ENCODE data around the gene CRB1.

DNA sequence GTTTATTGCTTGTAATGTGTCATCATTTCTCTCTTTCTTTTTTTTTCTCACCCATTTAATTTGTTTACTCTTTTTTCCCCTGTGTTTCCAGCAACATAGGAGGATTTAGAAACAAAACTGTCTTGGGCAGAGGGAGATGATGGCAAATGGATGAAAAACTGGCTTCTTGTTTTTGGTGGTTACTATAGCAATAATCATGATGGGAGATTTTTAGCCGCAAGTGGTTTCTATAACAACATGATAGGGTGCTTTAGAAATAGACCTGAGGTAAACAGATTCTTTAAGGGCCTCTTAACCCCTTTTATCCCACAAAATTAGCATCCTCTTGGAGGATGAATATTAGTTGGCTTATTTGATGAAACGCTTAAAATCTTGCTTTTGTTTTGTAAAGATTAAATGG lies 51.6 kb downstream of the CRB1 start:
- TF ChIP-seq ZNF530 (tag by site-specific recombination; IDR thresholded peaks at IDR 0.05; ENCODE audit: low read depth) (no peak), ZSCAN30 (tag by site-specific recombination; IDR thresholded peaks at IDR 0.05) (no peak), ZNF175 (tag by site-specific recombination; IDR thresholded peaks at IDR 0.05) (no peak), KLF16 (tag by site-specific recombination; IDR thresholded peaks at IDR 0.05) (no peak), BCL11A (tag by site-specific recombination; IDR thresholded peaks at IDR 0.05; ENCODE audit: low read depth) (no peak), ZNF416 (tag by site-specific recombination; IDR thresholded peaks at IDR 0.05) (no peak), ZNF223 (tag by site-specific recombination; IDR thresholded peaks at IDR 0.05) (no peak), ZNF621 (tag by site-specific recombination; IDR thresholded peaks at IDR 0.05) (no peak), ZNF274 (IDR thresholded peaks at IDR 0.05; ENCODE audit: low read length) (no peak), ZNF274 (tag by site-specific recombination; IDR thresholded peaks at IDR 0.05; ENCODE audit: borderline replicate concordance) (no peak)
- TF ChIP-seq, protein P1, sequence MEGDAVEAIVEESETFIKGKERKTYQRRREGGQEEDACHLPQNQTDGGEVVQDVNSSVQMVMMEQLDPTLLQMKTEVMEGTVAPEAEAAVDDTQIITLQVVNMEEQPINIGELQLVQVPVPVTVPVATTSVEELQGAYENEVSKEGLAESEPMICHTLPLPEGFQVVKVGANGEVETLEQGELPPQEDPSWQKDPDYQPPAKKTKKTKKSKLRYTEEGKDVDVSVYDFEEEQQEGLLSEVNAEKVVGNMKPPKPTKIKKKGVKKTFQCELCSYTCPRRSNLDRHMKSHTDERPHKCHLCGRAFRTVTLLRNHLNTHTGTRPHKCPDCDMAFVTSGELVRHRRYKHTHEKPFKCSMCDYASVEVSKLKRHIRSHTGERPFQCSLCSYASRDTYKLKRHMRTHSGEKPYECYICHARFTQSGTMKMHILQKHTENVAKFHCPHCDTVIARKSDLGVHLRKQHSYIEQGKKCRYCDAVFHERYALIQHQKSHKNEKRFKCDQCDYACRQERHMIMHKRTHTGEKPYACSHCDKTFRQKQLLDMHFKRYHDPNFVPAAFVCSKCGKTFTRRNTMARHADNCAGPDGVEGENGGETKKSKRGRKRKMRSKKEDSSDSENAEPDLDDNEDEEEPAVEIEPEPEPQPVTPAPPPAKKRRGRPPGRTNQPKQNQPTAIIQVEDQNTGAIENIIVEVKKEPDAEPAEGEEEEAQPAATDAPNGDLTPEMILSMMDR (tag by site-specific recombination; IDR thresholded peaks at IDR 0.05): no peak
- TF ChIP-seq, protein P2, sequence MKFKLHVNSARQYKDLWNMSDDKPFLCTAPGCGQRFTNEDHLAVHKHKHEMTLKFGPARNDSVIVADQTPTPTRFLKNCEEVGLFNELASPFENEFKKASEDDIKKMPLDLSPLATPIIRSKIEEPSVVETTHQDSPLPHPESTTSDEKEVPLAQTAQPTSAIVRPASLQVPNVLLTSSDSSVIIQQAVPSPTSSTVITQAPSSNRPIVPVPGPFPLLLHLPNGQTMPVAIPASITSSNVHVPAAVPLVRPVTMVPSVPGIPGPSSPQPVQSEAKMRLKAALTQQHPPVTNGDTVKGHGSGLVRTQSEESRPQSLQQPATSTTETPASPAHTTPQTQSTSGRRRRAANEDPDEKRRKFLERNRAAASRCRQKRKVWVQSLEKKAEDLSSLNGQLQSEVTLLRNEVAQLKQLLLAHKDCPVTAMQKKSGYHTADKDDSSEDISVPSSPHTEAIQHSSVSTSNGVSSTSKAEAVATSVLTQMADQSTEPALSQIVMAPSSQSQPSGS (tag by site-specific recombination; IDR thresholded peaks at IDR 0.05; ENCODE audit: low read depth): no peak
